Left lobe of liver (tissue), 2 donors: ENCODE measurements around the gene FBXW9. TPM values are rescaled to one million over a fixed set of nuclear protein-coding genes. Genes with fewer than 3 reads are reported as not detected.
"Not testable (repeated sequence)": the region's sequence is repeated elsewhere in the genome, so short reads cannot be mapped to it uniquely, and the experiment has no call there.

Source experiments
- ATAC-seq: fragments of 200-7000 bp; cut with Tn5 transposase; one replicate; pipeline ENCODE4 v1.9.1; 2020; ENCODE audit warnings: mild to moderate bottlenecking, moderate library complexity
- DNase-seq: peaks from one replicate; pipeline ENCODE4 v3.0.0-alpha.2; 2020; ENCODE audit warnings: low spot score
- total RNA-seq: library from RNA; stranded (reverse); gene quantifications from one replicate; pipeline ENCODE4 v1.2.1, GENCODE V29; 2021
- donor health status: DM: no; HTN: no; CAD: no; lungs with moderate emphysema.
- donor health status: DM: no; HTN: yes; CAD: no.

FBXW9 gene
- total RNA-seq, 1 donor from 2014 or later = 3.3 TPM

DNA sequence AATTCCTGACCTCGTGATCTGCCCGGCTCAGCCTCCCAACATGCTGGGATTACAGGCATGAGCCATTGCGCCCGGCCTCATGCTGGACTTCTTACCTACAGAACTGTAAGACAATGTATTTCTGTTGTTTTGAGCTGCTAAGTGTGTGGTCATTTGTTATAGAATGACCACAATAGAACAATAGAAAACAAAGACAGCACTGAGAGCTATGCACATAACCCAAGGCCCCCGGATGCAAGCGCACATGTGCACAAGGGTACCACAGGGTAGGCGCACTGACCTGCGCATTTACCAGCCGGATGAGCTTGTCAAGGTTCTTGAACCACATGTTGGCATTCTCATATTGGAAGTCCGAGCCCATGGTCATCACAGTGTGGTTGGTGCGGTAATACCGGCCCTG, 35.5 kb downstream of the FBXW9 start:
- ATAC-seq (no peak), DNase-seq (no peak)

DNA sequence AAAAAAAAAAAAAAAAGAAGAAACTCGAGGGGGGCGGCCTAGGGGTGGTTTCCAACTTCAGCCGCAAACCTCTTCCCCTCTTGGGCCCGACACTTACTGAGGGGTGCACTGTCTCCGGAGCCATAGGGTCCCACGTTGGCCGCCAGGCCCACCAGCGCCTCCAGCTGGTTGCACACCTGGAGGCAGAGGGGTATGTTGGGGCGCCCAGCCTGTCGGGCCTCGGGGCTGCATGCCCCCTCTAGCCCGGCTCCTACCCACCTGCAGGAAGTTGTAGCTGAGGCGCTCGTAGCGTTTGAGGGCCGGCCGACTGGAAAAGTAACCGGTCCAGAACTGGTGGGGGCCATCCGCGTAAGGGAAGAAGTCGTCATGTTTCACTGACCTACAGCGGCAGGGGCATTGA, 38.5 kb downstream of the FBXW9 start:
- ATAC-seq (no peak), DNase-seq (no peak)

DNA sequence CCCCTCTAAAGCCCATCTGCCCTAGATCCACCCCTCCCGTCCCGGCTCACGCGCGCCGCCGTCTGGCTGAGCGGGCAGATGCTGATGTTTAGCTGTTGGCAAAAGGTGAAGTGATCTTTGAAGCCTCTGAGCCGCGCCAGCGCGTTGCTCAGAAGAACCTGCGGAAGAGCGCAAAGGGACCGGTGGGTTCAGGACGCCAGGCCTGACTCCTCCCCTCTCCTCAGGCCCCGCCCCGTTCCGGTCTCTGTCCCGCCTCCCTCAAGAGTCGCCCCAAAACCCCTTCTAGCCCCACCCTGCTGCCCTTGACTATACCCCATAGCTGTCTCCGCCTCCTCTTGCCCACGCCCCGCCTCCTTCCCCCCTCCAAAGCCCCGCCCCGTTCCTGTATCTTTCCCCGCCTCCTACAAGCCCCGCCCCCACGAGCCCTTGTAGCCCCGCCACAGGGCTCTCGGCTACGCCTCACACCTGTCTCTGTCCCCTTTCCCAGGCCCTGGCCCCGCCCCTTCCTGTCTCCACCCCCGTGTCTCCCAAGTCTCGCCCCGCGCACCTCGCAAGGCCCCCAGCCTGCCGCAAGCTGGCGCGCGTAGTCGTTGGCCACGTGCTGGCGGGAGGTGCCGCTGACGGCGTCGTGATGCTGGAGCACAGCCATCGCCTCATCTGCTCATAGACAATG, 39.4 kb downstream of the FBXW9 start:
- DNase-seq (no peak), ATAC-seq (no peak)

DNA sequence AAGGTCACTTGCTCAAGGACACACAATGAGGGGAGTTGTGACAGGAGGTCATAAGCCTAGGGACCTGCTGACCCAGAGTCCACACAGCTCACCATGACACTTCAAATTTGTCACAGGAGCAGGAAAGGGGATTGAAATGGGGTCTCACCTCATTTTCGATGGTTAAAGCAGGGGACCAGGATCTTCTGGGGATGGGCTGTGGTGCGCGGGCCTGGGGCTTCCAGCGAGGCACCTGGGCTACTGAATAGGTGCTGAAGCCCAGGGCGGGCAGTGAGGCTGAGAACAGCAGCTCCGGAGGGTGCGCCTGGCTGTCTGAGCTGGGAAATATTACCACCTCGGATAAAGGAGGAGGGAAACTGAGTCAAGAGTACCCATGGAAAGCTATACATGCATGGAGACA, 40.9 kb downstream of the FBXW9 start:
- no peak for ATAC-seq

DNA sequence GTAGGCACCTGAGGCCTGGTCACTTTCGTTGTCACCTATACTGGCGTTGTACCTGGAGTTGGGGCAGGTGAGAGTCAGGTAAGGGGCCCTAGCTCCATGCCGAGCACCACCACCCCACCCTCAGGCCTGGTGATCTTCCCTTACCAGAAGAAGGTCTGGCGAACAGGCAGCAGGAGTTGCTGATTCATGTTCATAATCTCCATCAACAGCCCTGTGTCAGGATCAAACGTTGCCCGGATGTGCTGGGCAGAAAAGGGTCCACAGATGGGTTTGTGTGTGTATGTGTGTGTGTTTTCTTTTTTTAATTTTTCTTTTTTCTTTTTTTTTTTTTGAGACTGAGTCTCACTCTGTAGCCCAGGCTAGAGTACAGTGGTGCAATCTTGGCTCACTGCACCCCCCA, 44.2 kb downstream of the FBXW9 start:
- no peak for DNase-seq

More for the DNA sequence above, 40.9 kb downstream of the FBXW9 start:
- no peak for DNase-seq

DNA sequence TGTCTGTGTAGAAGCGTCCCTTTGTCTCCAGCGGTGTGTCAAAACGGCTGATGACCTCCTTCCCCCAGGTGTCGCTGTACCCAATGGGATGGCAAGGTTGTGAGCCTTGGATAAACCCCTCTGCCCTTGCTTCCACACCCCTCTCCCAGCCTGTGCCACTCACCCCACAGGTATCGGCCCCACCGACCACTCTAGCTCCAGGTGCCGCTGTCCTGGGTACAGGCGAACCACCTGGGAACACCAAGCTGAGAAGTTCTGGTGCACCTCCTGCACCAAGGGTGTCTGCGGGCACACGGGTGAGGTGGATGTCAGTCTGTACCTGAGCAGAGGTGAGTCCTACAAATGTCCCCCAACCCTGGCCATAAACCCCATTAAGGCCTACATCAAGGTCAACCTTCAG, 46.5 kb downstream of the FBXW9 start:
- ATAC-seq = no peak
- DNase-seq = no peak

More for the DNA sequence above, 44.2 kb downstream of the FBXW9 start:
- no peak for ATAC-seq

DNA sequence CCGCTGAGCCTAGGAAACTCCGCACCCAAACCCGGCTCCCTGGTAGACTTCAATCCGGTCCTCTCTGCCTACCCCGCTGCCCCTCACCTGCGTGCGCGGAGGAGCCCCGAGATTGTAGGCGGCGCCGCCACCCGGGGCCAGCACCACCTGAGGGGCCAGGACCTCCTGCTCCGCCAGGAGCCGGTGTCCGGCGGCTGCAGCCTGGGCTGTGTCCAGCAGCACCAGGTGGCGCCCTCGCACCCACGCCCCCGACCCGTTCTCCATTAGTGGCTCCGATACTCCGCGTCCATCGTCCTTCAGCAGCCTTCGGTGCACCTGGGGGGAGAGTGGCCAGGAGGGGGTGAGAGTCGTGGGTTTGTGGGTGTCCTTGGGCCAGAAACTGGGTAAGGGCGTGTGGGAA, 48.3 kb downstream of the FBXW9 start:
- DNase-seq (no peak), ATAC-seq (peak; percentile 41)

DNA sequence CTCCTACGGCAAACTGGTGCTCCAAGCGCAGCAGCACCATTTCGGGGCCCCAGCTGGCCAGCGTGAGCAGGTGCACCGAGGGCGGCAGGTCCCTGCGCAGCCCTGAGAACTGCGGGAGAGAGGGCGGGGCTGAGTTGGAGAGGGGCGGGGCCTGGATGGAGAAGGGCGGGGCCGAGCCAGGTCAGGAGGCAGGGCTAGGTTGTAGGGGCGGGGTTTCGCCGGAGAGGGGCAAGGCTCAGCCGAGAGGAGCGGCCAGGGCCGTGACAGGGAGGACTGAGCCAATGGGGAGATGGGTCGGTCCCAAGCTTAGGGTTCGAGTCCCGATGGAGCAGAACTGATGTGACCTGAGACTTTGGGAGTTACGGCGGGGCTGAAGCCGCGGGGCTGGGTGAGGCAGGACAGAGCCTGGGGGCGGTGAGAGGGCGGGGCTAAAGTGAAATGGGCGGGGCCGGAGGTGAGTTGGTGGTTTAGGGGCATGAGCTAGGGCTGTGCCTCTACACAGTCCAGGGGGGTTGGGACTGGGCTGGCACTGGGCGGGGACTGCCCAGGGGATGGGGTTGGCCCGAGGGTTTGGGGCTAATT, 48.9 kb downstream of the FBXW9 start:
- DNase-seq = no peak
- ATAC-seq = peak; percentile 79

DNA sequence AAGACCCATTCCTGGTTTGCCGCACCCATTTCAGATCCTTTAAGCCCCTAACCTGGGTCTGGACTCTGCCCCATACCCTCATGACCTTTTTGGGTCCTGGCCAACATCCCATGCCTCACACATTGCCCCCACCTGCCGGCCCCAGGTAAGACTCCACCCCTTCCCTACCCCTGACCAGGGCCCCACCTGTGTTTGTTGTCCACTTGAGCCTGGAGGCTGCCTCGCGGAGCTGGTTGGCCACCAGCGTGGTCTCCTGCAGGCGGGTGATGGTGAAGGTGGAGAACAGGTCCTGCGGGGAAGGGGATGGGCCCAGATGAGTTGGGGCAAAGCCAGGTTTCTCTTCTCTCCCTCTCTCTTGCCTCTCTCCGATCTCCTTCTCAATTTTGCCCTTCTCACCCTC, 49.4 kb downstream of the FBXW9 start:
- DNase-seq (no peak), ATAC-seq (no peak)

DNA sequence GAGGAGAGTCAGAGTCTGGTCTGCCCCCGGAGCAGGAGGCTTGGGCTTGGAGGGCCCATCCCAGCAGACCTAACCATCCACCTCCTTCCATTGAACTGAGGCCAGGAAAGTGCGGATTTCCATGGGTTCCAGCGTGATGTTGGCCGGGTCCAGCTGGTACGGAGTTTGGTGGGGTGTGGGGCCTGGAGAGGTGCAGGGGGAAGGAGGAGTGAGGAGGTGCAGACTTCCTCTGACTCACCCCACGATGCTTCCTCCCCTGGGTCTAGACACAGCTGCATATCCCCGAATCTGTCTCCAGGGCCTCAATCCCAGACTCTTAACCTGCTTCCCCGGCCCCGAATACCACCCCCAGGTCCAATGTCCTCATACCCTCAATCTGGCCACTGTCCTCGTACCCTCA, 49.9 kb downstream of the FBXW9 start:
- no peak for DNase-seq
- no peak for ATAC-seq

DNA sequence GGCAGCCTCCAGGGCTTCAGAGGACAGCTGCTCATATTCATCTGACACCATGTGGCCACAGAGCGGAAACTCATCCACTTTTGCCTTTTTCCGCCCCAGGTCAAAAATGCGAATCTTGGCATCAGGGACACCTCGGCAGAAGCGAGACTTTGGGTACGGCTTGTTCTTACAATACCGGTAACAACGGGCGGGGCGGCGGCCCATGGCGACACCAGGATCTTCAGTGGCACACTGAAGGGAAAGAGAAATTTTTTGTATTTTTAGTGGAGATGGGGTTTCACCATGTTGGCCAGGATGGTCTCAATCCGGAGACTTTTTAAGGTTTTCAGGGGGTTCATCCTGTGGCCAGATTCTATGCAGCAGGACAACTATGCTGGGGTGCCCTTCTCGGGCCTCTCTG, 52.7 kb downstream of the FBXW9 start:
- not testable (repeated sequence) for ATAC-seq, DNase-seq

DNA sequence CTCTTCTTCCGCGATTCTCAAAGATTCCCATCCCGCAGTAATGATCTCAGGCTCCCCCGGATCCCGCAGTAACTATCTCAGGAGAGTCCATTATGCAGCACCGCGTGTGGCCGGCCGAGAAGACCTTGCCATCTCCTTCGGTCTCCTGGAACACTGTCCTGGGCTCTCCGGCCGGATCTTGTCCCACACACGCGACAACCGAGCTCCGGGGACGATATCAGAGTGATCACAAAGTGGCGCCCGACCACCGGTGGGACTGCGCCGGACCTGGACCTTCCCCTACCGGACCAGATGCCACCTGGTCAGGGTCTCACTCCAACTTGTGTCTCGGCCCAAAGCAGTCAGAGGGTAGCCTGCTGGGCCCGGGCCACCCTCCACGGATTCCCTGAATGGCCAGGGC, 53.9 kb downstream of the FBXW9 start:
- DNase-seq = no peak

DNA sequence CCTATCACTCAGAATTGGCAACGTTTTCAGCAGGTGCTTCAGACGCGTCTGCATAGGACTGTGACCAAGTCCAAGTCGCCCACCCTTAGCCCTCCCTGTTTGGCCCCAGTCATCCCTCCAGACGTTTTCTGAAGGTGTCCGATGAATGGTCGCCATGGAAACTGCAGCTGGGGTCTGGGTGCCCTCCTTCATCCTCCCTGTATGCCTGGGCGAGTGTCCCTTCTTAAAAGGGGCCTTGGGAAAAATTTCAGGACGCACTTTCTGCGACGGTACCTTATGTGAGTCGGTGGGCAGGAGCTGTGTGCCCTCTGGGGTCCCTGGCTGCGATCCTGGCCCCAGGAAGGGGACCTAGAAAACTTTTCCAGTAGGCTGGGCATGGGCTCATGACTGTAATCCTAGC, 55.0 kb downstream of the FBXW9 start:
- DNase-seq (no peak), ATAC-seq (no peak)

More for the DNA sequence above, 53.9 kb downstream of the FBXW9 start:
- no peak for ATAC-seq

DNA sequence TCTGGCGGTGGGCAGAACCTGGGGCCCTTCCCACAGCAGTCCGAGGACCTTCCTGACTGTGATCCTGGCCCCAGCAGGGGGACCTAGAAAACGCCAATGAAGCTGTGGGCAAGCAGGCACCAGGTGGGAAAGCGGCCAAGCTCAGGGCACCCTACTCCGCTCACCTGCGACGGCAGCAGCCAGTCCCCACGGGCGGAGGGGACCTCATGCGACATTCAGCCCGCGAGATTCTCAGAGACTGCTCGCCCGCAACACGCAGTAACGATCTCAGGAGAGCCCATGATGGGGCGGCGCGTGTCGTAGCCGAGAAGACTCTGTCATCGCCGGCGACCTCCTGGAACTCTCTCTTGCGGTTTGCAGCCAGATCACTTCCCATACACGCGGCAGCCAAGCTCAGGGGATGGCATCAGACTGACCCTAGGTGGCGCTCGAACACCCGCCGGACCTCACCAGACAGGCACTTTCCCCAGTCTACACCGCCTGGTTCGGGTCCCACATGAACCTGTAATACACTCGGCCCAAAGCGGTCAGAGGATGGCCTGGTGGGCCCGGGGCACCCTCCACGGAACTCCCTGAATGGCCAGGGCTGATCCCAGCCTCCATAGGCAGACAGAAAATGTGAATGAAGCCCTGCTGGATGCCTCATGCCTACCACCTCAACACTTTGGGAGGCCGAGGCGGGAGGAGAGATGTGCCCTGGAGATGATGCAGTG, 56.4 kb downstream of the FBXW9 start:
- ATAC-seq (peak; percentile 93), DNase-seq (peak; percentile 71)

Other genes with a start within 250 kb of the FBXW9 start
- gene ZNF709, start 211.8 kb downstream of the FBXW9 start, total RNA-seq = 0.65 TPM
- gene ZNF564, start 145.1 kb downstream of the FBXW9 start, total RNA-seq = 5.3 TPM
- gene ZNF490, start 85.8 kb downstream of the FBXW9 start, total RNA-seq = 3.9 TPM
- 9.1 TPM for gene ZNF791, start 85.7 kb downstream of the FBXW9 start, total RNA-seq
- 54.8 TPM for gene MAN2B1, start 29.9 kb downstream of the FBXW9 start, total RNA-seq
- gene WDR83, start 29.8 kb downstream of the FBXW9 start, total RNA-seq = 3.8 TPM
- 41.6 TPM for gene DHPS, start 14.8 kb downstream of the FBXW9 start, total RNA-seq
- not detected for gene GNG14, start 8.6 kb downstream of the FBXW9 start, total RNA-seq
- gene TNPO2, start 27.3 kb upstream of the FBXW9 start, total RNA-seq = 19.5 TPM
- gene TRIR, start 38.1 kb upstream of the FBXW9 start, total RNA-seq = 91.0 TPM
- gene GET3, start 40.9 kb upstream of the FBXW9 start, total RNA-seq = 23.0 TPM
- not detected for gene BEST2, start 55.2 kb upstream of the FBXW9 start, total RNA-seq
- gene HOOK2, start 78.9 kb upstream of the FBXW9 start, total RNA-seq = 23.2 TPM
- 16.3 TPM for gene JUNB, start 94.9 kb upstream of the FBXW9 start, total RNA-seq
- gene PRDX2, start 105.2 kb upstream of the FBXW9 start, total RNA-seq = 224 TPM
- gene THSD8, start 105.4 kb upstream of the FBXW9 start, total RNA-seq = 1.5 TPM
- gene RNASEH2A, start 110.0 kb upstream of the FBXW9 start, total RNA-seq = 3.0 TPM
- gene RTBDN, start 137.9 kb upstream of the FBXW9 start, total RNA-seq = not detected
- 0.86 TPM for gene MAST1, start 141.9 kb upstream of the FBXW9 start, total RNA-seq
- 22.3 TPM for gene DNASE2, start 184.8 kb upstream of the FBXW9 start, total RNA-seq
- gene KLF1, start 190.6 kb upstream of the FBXW9 start, total RNA-seq = 0.35 TPM
- gene GCDH, start 194.5 kb upstream of the FBXW9 start, total RNA-seq = 109 TPM
- not detected for gene SYCE2, start 222.7 kb upstream of the FBXW9 start, total RNA-seq
- 34.2 TPM for gene FARSA, start 237.1 kb upstream of the FBXW9 start, total RNA-seq
- 1,041 TPM for gene CALR, start 242.0 kb upstream of the FBXW9 start, total RNA-seq
- gene RAD23A, start 249.2 kb upstream of the FBXW9 start, total RNA-seq = 42.6 TPM